ENCODE measurements around the gene CST6. TPM values are rescaled to one million over a fixed set of nuclear protein-coding genes. Genes with fewer than 3 reads are reported as not detected.
"Not testable (repeated sequence)": the region's sequence is repeated elsewhere in the genome, so short reads cannot be mapped to it uniquely, and the experiment has no call there.

Gene CST6
- total RNA-seq, 2 experiments from 2014 or later: not detected

- Mint-ChIP-seq H3K36me3 (no peaks in the 10 kb centered on the region), H3K9me3 (no peaks in the 10 kb centered on the region), H3K4me3 (no peak overlapping the region), H3K27me3 (peaks cover 18% of the 10 kb centered on the region), H3K4me1 (peaks cover 10% of the 10 kb centered on the region), H3K27ac (no peak overlapping the region)
- no peak for DNase-seq
These were observed 5.5 kb downstream of the CST6 start for GRCh38 chr11:66017321-66017720.

- DNase-seq: no peak
- Mint-ChIP-seq H3K4me1 (peaks cover 13% of the 10 kb centered on the region), H3K4me3 (no peak overlapping the region), H3K27ac (no peak overlapping the region), H3K36me3 (no peaks in the 10 kb centered on the region), H3K9me3 (no peaks in the 10 kb centered on the region), H3K27me3 (peaks cover 10% of the 10 kb centered on the region)
These were observed 8.4 kb downstream of the CST6 start for GRCh38 chr11:66020212-66020611.

- DNase-seq: peak; percentile 30
- no peak overlapping the region for H3K27ac Mint-ChIP-seq
These were observed 9.0 kb downstream of the CST6 start for GRCh38 chr11:66020618-66021357.

GRCh38 chr11:66022401-66023185 is 10.8 kb downstream of the CST6 start:
- H3K36me3 Mint-ChIP-seq: no peaks in the 10 kb centered on the region
- peaks cover 10% of the 10 kb centered on the region for H3K27me3 Mint-ChIP-seq
- H3K9me3 Mint-ChIP-seq: no peaks in the 10 kb centered on the region
- H3K27ac Mint-ChIP-seq: no peak overlapping the region
- peak; percentile 82 for DNase-seq
- H3K4me1 Mint-ChIP-seq: peaks cover 10% of the 10 kb centered on the region
- H3K4me3 Mint-ChIP-seq: peak overlapping the region; percentile 27

More at GRCh38 chr11:66020618-66021357, 9.0 kb downstream of the CST6 start:
- Mint-ChIP-seq H3K27me3 (peaks cover 10% of the 10 kb centered on the region), H3K36me3 (no peaks in the 10 kb centered on the region), H3K4me1 (peaks cover 13% of the 10 kb centered on the region), H3K4me3 (no peak overlapping the region), H3K9me3 (no peaks in the 10 kb centered on the region)

- DNase-seq, H3K36me3 Mint-ChIP-seq, H3K27me3 Mint-ChIP-seq, H3K4me1 Mint-ChIP-seq, H3K4me3 Mint-ChIP-seq, H3K9me3 Mint-ChIP-seq, H3K27ac Mint-ChIP-seq: not testable (repeated sequence)
These were observed 11.3 kb downstream of the CST6 start for GRCh38 chr11:66023186-66023440.

GRCh38 chr11:66026017-66026529 is 14.3 kb downstream of the CST6 start, which contains the start of gene CATSPER1:
Gene CATSPER1 (minus strand): TSS chr11:66026479. CDS start chr11:66026379, 100 bp downstream.
- H3K27ac Mint-ChIP-seq: no peak within 1 kb of the TSS
- no peak within 1 kb of the TSS for H3K4me3 Mint-ChIP-seq
- no peaks in the 10 kb centered on the region for H3K9me3 Mint-ChIP-seq
- DNase-seq: no peak
- no peaks in the 10 kb centered on the region for H3K36me3 Mint-ChIP-seq
- peaks cover 7% of the 10 kb centered on the region for H3K4me1 Mint-ChIP-seq
- H3K27me3 Mint-ChIP-seq: peaks cover 10% of the 10 kb centered on the region

GRCh38 chr11:66032957-66033735 is 21.3 kb downstream of the CST6 start:
- Mint-ChIP-seq H3K4me1 (no peaks in the 10 kb centered on the region), H3K27me3 (peaks cover 4% of the 10 kb centered on the region), H3K27ac (no peak overlapping the region), H3K4me3 (no peak overlapping the region), H3K36me3 (no peaks in the 10 kb centered on the region), H3K9me3 (no peaks in the 10 kb centered on the region)
- DNase-seq: no peak

- DNase-seq: no peak
- Mint-ChIP-seq H3K9me3 (no peaks in the 10 kb centered on the region), H3K27me3 (peaks cover 4% of the 10 kb centered on the region), H3K27ac (no peak overlapping the region), H3K4me1 (no peaks in the 10 kb centered on the region), H3K4me3 (no peak overlapping the region), H3K36me3 (no peaks in the 10 kb centered on the region)
These were observed 24.0 kb downstream of the CST6 start for GRCh38 chr11:66035653-66036333.

GRCh38 chr11:66036334-66036710 is 24.5 kb downstream of the CST6 start:
- DNase-seq: no peak

GRCh38 chr11:66037327-66037726 is 25.5 kb downstream of the CST6 start:
- Mint-ChIP-seq H3K27ac (no peak overlapping the region), H3K4me1 (no peaks in the 10 kb centered on the region), H3K4me3 (no peak overlapping the region)

More at GRCh38 chr11:66036334-66036710, 24.5 kb downstream of the CST6 start:
- no peaks in the 10 kb centered on the region for H3K9me3 Mint-ChIP-seq
- H3K27ac Mint-ChIP-seq: no peak overlapping the region
- no peaks in the 10 kb centered on the region for H3K4me1 Mint-ChIP-seq
- H3K36me3 Mint-ChIP-seq: no peaks in the 10 kb centered on the region
- peaks cover 4% of the 10 kb centered on the region for H3K27me3 Mint-ChIP-seq
- H3K4me3 Mint-ChIP-seq: no peak overlapping the region

GRCh38 chr11:66039765-66040164 is 28.0 kb downstream of the CST6 start:
- no peaks in the 10 kb centered on the region for H3K36me3 Mint-ChIP-seq
- peaks cover 2% of the 10 kb centered on the region for H3K4me1 Mint-ChIP-seq
- H3K4me3 Mint-ChIP-seq: no peak overlapping the region
- no peak overlapping the region for H3K27ac Mint-ChIP-seq
- peaks cover 4% of the 10 kb centered on the region for H3K27me3 Mint-ChIP-seq
- no peak for DNase-seq
- no peaks in the 10 kb centered on the region for H3K9me3 Mint-ChIP-seq

More at GRCh38 chr11:66037327-66037726, 25.5 kb downstream of the CST6 start:
- no peaks in the 10 kb centered on the region for H3K9me3 Mint-ChIP-seq
- H3K27me3 Mint-ChIP-seq: peaks cover 4% of the 10 kb centered on the region
- DNase-seq: no peak
- no peaks in the 10 kb centered on the region for H3K36me3 Mint-ChIP-seq

GRCh38 chr11:66042227-66042995 is 30.6 kb downstream of the CST6 start:
- H3K27me3 Mint-ChIP-seq: no peaks in the 10 kb centered on the region
- H3K4me3 Mint-ChIP-seq: no peak overlapping the region
- no peak for DNase-seq
- H3K4me1 Mint-ChIP-seq: peaks cover 11% of the 10 kb centered on the region
- no peaks in the 10 kb centered on the region for H3K36me3 Mint-ChIP-seq
- H3K9me3 Mint-ChIP-seq: no peaks in the 10 kb centered on the region
- H3K27ac Mint-ChIP-seq: no peak overlapping the region

GRCh38 chr11:66042996-66043906 is 31.4 kb downstream of the CST6 start:
- H3K27ac Mint-ChIP-seq: no peak overlapping the region
- H3K4me1 Mint-ChIP-seq: peaks cover 11% of the 10 kb centered on the region
- DNase-seq: no peak
- H3K4me3 Mint-ChIP-seq: no peak overlapping the region
- H3K9me3 Mint-ChIP-seq: no peaks in the 10 kb centered on the region
- H3K27me3 Mint-ChIP-seq: peaks cover 4% of the 10 kb centered on the region
- H3K36me3 Mint-ChIP-seq: no peaks in the 10 kb centered on the region
